GM21576 (cell line): Measurements from ENCODE around the gene NINJ2.
"Not testable (repeated sequence)": the region's sequence is repeated elsewhere in the genome, so short reads cannot be mapped to it uniquely, and the experiment has no call there.

Experiments
- ATAC-seq: cut with Tn5 transposase; IDR thresholded peaks from one replicate; pipeline ENCODE4 v1.9.1; 2021; ENCODE audit warnings: mild to moderate bottlenecking, moderate library complexity; ENCODE audit not compliant: unreplicated experiment

Gene NINJ2

DNA sequence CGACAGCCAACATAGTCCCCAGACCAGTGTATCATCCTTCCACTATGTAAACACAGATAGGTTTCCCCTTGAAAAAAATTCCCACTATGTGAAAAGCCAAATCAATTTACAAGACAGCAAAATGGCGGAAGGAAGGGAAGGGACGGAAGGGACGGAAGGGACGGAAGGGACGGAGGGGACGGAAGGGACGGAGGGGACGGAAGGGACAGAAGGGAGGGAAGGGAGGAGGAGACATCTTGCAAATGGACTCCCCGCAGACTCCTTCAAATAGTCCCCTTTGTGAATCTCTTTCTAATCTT, 75.3 kb downstream of the NINJ2 start:
- no peak for ATAC-seq

DNA sequence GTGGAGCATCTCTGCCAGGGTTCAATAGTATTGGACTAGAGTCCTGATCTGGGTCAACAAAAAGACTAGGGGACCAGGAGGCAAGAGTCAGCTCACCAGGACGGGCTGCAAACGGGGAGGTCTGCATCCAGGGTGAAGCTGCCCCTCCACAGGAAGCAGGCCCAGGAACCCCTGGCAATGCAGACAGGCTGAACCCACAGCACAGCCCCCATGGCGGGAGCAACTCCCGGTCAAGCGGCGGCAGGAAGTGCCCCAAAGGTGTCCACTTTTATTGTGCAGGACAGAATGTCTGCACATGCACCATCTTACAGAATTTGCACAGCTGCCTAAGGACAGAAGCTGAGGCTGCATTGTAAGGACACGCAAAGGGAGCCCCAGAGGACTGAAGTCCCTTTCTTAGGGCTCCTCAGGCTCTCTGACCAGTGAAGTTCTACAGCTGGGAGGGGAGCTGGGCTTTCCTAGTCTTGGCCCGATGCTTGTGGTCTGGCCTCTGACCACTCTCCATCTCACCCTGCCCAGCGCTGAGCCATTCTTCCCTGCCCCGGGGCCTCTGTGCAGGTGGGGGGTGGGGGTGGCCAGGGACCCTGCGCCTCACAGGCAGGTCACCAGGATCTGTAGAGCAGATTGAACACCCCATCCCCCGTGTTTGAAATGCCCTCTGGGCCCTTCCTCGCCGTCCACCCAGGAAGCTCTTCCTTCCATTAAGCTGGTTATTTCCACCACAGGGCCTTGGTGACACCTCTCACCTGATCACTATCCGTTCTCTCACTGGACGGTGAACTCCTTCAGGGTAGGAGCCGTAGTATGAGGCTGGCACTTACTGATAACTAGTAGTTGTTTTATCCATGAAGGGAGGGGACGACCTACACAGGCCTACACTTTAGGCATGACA, 75.9 kb downstream of the NINJ2 start:
- ATAC-seq: no peak

DNA sequence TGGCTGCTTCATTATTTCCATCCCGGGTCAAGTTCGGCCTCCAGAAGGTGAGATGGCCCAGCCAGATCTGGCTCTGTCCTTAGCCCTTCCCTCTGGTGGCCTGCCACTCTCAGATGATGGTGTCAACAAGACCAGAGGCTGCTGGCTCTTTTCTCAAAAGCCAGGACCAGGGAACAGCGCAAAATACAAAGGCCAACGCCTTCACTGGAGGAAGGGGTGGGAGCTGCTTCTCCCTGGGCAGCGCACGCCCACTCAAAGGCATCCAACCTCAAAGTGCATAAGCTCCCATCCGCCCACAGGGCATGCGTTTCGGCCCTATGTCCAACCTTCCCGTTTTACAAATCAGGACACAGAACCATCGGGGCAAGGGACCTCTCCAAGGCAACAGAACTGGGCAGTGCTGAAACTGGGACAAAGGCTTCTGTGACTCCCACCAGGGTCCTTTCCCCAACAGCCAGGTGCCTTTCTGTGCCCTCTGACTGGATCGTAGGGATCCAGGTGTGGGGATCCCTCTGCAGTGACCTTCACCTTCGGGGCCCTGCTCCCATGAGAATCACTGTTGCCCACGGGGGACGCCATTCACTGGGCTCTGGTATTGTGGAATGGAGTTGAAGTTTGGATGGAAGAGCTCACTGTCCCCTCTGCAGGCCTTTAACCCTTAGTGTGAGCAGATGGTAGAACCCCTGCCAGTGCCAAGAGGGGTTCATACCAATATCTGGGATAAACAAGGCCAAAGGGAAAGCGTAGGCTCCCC, 76.8 kb downstream of the NINJ2 start:
- ATAC-seq: no peak

DNA sequence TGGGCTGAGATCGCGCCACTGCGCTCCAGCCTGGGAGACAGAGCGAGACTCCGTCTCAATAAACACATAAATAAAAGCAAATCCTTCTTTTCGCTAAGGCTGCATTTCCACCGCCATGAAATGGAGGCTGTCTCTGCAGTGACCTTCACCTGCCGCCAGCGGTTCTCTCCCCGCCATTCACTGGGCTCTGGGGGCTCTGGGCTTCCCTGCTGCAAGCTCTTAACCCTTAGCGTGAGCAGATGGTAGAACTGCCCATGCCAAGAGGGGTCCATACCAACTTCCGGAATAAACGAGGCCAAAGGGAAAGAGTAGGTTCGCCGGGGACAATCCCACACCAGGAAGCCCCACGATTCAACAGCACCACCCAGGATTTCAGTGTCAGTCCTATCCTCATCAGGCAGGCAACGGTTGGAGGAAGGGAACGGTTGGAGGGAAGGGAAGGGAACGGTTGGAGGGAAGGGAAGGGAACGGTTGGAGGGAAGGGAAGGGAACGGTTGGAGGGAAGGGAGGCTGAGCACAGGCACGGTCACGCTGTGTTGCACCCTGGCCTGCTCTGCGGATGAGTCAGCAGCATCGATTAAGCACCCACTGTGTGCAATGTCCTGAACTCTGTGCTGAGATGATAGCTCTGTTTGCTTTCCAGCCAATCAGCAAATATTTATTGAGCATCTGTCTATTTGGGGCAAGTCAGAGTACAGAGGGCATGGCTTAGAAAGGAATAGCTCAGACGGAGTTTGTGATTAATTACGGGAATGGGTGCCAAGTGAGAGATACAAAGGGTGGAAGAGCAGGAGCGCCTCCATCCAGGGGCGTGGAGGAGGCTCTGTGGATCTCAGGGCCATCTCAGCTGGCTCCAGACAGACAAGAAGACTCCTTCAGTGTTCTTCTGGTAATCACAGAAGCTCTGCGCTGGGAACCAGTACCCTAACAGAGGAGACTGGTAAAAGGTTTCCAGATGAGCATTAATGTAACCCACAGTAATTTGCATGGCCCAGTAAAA, 77.9 kb downstream of the NINJ2 start:
- no peak for ATAC-seq

DNA sequence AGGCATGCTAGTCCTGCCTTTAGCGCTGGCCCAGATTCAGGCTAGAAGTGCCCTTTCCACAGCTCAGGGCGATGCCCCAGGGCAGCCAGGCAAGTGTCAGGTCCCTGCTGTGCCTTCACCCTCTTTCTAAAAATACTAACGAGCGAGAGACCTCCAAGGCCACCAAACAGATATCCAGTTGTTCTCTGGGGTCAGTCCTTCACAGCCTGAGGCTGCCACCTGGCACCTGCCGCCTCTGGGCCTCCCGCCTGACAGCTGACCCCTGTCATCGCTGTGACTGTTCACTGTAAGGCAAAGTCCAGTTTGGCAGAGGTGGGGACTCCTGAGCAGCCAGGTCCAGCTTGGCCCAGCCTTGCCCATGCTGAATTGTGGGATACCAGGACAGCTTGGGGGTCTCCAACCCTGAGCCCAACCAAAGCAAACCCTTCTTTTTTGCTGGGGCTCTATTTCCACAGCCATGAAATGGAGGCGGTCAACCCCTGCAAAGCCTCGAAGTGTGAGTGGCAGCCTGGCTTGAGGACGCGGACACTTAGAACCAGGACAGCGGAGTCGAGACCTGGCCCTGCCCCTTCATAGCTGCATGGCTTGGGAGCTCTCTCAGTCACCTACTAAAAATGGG, 79.9 kb downstream of the NINJ2 start:
- ATAC-seq: no peak

DNA sequence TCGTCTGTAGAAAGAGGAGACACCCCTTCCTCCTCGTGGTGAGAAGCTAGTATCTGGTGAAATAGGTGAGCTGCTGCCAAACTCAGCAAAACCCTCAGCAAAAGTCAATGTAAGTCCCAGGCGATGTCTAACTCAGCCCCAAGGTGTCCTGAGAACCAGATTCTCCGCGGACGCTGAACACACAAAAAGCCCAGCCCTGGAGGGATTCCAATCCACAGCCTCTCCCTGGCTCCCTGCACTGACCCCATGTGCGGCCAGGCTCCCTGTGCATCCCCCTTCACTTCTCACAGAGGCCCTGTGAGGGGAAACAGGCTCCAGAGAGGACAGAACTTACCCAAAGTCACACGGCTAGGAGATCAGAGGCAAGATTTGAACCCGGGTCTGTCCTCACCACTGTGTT, 81.5 kb downstream of the NINJ2 start:
- ATAC-seq: no peak

DNA sequence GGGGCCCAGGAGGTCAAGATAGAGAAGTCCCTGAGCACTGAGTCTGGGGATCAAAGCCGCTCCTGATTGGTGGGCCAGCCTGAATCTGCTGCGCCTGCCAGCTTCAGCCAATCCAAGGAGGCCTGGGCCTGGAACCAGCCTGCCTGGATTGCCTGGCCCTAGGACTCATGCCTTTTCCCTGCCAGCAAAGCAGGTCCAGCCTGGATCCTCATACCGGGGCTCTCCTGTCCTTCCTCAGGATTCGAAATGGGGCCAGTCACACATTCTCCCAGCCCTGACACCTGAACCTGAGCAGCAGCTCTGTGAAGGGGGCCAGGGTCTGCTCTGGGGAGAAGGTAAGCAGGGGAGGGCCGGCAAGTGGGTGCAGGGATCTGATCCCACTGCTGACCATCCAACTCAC, 81.9 kb downstream of the NINJ2 start:
- no peak for ATAC-seq

DNA sequence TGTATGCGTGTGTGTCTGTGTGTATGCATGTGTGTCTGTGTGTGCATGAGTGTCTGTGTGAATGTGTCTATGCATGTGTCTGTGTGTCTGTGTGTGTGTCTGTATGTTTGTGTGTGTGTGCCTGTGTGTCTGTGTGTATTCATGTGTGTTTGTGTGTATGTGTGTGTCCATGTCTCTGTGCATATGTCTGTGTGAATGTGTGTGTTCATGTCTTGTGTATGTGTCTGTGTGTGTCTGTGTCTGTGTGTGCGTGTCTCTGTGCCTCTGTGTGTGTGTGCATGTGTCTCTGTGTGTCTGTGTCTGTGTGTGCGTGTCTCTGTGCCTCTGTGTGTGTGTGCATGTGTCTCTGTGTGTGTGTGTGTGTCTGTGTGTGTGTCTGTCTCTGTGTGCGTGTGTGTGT, 82.4 kb downstream of the NINJ2 start:
- ATAC-seq: no peak

DNA sequence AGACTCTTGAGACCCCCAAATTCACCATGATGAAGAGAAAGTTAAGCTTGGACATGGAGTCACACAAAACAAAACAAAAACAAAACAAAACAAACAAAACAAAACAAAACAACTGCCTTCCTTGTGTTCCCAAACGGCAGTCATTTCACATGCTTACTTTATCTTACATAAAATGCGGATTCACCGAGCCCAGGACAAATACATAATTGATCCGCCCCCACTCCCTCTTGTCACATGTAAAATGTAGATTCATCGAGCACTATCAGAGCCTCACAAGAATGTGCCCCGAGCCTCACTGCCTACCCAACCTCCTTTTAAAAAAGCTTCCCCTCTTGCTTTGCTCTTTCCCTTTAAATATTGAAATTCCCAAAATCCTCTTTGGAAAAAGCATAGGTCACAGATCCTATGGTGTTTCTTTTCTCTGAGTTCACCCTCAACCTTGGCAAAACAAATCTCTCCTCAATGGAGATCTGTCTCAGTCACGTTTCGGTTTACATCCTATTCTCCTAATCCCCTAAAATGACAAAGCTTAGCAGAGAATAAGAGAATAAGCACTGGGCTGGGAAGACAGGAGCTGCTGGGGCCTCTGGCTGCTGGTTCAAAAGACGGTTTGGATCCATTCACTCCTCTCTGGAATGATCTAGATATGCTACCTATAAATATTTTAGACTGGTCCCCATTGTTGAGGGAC, 83.7 kb downstream of the NINJ2 start:
- no peak for ATAC-seq

DNA sequence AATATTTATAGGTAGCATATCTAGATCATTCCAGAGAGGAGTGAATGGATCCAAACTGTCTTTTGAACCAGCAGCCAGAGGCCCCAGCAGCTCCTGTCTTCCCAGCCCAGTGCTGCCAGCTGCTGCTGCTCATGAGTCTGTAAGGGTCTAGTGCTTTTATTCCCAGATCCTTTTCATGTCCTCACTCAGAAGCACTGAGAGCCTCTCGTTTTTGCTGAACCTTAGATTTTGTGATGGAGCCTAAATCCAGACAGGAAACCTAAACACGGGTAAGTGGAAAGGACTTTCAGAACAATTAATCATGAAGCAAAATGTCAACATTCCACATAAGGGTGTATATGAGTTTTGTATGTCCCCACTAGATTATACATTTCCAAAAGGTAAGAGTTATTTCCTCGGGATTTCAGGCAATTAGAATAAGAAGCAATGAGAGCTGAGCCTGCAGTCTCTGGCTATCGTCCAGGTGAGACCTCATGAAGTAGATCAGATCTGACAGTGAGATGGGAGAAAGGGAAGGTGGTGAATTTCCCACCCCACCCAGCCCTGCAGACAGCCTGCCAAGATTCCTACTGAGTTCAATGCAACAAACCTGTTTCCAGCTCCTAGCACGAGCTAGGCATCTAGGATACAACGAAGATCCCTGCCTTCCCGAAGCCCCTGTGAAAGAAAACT, 84.4 kb downstream of the NINJ2 start:
- no peak for ATAC-seq

DNA sequence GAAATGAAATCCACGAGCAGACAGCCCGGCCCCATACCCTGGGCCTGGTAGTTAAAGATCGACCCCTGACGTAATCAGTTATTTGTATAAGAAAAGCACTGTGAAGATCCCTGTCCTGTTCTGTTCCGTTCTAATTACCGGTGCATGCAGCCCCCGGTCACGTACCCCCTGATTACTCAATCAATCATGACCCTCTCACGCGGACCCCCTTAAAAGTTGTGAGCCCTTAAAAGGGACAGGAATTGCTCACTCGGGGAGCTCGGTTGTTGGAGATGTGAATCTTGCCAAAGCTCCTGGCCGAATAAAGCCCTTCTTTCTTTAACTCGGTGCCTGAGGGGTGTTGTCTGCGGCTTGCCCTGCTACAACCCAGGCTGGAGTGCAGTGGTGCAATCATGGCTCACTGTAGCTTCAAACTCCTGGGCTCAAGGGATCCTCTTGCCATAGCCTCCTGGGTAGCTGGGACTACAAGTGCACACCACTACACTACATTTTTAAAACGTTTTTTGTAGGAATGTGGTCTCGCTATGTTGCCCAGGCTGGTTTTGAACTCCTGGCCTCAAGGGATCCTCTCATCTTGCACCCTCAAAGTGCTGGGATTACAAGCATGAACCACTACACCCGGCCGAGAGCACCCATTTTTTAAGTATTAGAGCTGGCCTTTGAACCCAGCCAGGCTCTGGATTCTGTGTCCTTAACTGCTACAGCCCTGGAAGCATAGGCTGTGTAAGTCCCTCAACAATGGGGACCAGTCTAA, 85.1 kb downstream of the NINJ2 start:
- ATAC-seq: not testable (repeated sequence)

DNA sequence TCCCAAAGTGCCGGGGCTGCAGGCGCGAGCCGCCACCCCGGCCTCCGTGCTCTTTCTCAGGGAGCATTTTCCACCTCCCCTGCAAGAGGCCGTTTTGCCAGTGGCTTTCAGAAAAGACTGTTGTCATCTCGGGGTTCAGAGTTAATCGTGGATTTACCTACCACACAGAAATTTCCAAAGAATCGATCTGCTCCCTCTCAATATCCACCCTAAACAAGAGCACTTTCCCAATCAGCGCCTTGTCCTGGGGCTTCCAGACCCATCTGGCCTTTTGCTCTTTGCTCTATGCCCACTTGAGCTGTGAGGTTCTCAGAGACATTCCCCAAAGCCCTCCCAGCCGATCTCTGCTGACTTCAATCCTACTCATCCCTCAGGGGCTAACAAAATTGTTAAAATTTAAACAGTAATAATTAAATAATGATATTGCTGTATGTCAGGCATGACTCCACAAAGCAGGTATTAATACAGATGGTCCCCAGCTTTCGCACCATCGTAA, 86.6 kb downstream of the NINJ2 start:
- ATAC-seq: no peak

DNA sequence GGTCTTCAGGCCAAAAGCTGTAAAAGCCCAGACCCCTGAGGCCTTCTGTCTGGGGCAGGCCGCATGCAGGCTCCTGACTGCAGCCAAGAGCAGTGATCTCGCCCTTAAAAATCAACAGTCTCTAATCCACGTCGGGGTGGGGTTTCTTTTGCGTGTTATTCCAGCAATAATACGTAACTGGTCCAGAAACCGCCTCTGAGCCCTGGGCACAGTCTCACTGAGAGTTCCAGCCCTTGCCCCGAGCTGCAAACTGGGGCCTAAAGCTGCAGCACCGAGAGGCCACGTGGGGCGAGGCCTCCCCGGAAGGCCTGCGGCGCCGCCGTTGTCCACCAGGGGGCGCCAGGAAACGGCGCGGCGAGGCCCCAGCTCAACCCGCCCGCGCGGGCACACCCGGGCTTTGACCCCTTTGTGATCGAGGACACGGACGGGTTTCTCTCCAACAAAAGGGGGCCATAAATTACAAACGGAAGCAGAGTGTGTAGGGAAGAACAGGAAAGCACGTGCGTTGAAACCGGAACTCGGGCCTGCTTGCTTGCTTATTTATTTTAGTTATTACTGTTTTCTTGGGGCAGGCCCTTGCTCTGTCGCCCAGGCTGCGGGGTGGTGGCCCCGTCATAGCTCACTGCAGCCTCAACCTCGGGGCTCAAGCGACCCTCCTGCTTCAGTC, 87.2 kb downstream of the NINJ2 start:
- ATAC-seq: peak; percentile 55

DNA sequence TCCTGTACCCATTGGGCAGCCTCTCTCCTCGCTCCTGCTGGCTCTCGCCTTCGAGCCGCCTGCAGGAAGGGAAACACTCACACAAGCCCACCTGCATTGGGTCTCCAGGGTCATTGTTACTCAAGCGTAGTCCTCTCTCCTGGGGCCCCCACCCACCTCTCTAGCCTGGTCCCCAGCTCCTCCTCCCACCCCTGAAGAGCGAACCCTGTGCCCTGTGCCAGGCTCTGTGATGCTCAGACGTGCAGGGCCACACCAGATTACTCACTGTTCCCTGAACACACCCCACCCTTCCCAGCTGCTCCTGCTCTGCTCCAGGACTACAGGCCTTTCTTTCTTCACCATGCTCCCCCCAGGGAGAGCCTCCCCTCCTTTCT, 88.1 kb downstream of the NINJ2 start:
- no peak for ATAC-seq

DNA sequence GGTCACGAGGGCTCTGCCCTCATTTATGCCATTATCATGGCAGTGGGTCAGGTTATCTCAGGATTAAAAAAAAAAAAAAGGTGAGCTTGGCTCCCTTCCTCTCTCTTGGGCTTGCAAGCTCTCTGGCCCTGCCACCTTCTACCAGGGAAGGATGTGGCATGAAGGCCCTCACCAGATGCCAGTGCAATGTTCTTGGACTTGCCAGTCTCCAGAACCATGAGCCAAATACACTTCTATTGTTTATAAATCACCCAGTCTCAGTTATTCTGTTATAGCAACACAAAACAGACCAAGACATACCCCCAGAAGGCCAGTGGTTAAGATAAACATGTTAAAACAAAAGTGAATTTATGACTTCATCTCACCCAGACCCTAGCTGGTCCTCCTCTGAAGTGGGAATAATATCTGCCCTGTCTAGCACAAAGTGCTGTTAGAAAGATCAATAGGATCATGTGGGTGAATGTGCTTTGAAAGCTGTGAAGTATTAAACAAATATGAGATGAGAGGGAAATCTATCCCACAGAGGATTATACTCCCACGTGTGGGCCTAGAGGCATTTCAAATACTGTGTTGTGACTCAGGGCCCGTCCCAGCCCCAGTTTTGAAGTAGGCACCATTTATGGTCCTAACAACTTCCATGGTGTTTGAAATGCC, 88.6 kb downstream of the NINJ2 start:
- no peak for ATAC-seq

DNA sequence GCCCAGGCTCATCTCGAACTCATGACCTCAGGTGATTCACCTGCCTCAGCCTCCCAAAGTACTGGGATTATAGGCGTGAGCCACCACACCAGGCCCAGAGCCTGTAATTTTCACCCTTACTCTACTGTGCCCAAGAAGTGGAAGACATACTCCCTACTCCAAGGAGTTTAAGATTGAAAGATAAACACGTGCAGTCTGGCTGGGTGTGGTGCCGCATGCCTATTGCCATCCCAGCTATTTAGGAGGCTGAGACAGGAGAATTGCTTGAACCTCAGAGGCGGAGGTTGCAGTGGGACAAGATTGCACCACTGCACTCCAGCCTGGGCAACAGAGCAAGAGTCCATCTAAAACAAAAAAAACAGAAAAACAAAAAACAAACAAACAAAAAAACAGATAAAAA, 90.0 kb downstream of the NINJ2 start:
- no peak for ATAC-seq

DNA sequence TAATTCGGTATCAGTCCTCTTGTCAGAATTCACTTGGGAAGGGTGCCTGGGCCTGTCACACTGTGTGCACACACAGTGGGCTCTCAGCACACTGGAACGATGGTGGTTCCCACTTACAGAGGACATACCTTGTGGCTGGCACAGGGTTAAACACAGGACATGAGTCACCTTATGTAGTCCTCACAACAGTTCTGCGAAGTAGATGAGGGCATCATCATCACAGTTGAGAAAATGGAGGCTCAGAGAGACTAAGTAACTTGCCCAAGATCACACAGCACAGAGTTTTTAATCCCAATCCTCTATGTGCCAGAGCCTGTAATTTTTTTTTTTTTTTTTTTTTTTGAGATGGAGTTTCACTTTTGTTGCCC, 90.7 kb downstream of the NINJ2 start:
- ATAC-seq: no peak
